CD14-positive monocyte (primary cell): ENCODE measurements around the gene CDKN1C. TPM values are rescaled to one million over a fixed set of nuclear protein-coding genes. Genes with fewer than 3 reads are reported as not detected.

Experiments
- DNase-seq, 3 donors: peaks; one replicate each; pipeline ENCODE4 v3.0.0-alpha.2; 2011 to 2022
- H2AFZ ChIP-seq: 2 replicates; pipeline ENCODE4 v1.6.0; 2012; ENCODE audit warnings: mild to moderate bottlenecking, low read depth, low read length, inconsistent platforms; ENCODE audit not compliant: insufficient read depth, poor library complexity, severe bottlenecking
- H3K27ac ChIP-seq, 2 donors: 1 replicate in 1 of 2; 2 replicates in 1 of 2; pipeline ENCODE4 v1.5.1; 2012 to 2013; ENCODE audit warnings: low read length in 2 of 2, control low read depth in 1 of 2, inconsistent platforms in 1 of 2, low read depth in 1 of 2, mild to moderate bottlenecking in 1 of 2
- H3K27me3 ChIP-seq, 2 donors: one replicate each; pipeline versions ENCODE4 v1.6.0 to v1.6.1; 2011 to 2013; ENCODE audit warnings: low read length in 2 of 2; ENCODE audit not compliant: control insufficient read depth in 2 of 2, insufficient read depth in 2 of 2
- H3K36me3 ChIP-seq, 2 donors: replicated peaks in 1 of 2; 1 replicate in 1 of 2; 2 replicates in 1 of 2; pipeline versions ENCODE4 v1.5.1 to v1.6.1; 2012 to 2013; ENCODE audit warnings: low read length in 2 of 2, control low read depth in 1 of 2, inconsistent platforms in 1 of 2, mild to moderate bottlenecking in 1 of 2; ENCODE audit not compliant: insufficient read depth in 2 of 2, control insufficient read depth in 1 of 2
- H3K4me1 ChIP-seq, 2 donors: 1 replicate in 1 of 2; 2 replicates in 1 of 2; pipeline versions ENCODE4 v1.5.1 to v1.6.1; 2012 to 2013; ENCODE audit warnings: low read length in 2 of 2, control low read depth in 1 of 2, inconsistent platforms in 1 of 2, mild to moderate bottlenecking in 1 of 2, moderate library complexity in 1 of 2; ENCODE audit not compliant: insufficient read depth in 2 of 2, control insufficient read depth in 1 of 2
- H3K4me2 ChIP-seq: replicated peaks from 2 replicates; pipeline ENCODE3; 2012; ENCODE audit warnings: low read length, moderate library complexity, mild to moderate bottlenecking; ENCODE audit not compliant: poor library complexity, severe bottlenecking; ENCODE audit errors: extremely low read depth
- H3K4me3 ChIP-seq, 3 experiments: fragments of 200-600 bp in 1 of 3; sonication (generic) in 1 of 3; replicated peaks in 1 of 3; 1 replicate in 2 of 3; 2 replicates in 1 of 3; pipeline ENCODE4 v1.5.1; 2011 to 2013; ENCODE audit warnings: low read length in 3 of 3, mild to moderate bottlenecking in 3 of 3, control low read depth in 2 of 3, low read depth in 2 of 3, inconsistent platforms in 1 of 3, moderate library complexity in 1 of 3
- H3K79me2 ChIP-seq: 2 replicates; pipeline ENCODE4 v1.6.0; 2012; ENCODE audit warnings: mild to moderate bottlenecking, control low read depth, inconsistent platforms, low read length, moderate library complexity; ENCODE audit not compliant: insufficient read depth
- H3K9ac ChIP-seq: 2 replicates; pipeline ENCODE4 v1.6.0; 2017; ENCODE audit warnings: low read length, mild to moderate bottlenecking; ENCODE audit not compliant: insufficient read depth, poor library complexity, severe bottlenecking
- H3K9me3 ChIP-seq, 2 donors: replicated peaks in 1 of 2; 1 replicate in 1 of 2; 2 replicates in 1 of 2; pipeline versions ENCODE4 v1.5.1 to v1.6.1; 2012 to 2013; ENCODE audit warnings: low read length in 2 of 2, control low read depth in 1 of 2; ENCODE audit not compliant: control insufficient read depth in 1 of 2, insufficient read depth in 1 of 2
- H4K20me1 ChIP-seq: 2 replicates; pipeline ENCODE4 v1.6.0; 2012; ENCODE audit warnings: mild to moderate bottlenecking, low read length, control low read depth, moderate library complexity; ENCODE audit not compliant: insufficient read depth
- H3K27ac Mint-ChIP-seq, 7 donors: one replicate each; pipeline ENCODE4 v1.8.0; 2020; ENCODE audit warnings: mild to moderate bottlenecking in 7 of 7, mixed read lengths in 7 of 7, moderate library complexity in 6 of 7, inconsistent platforms in 2 of 7
- H3K27me3 Mint-ChIP-seq, 3 donors: one replicate each; pipeline ENCODE4 v1.8.0; 2021 to 2022; ENCODE audit warnings: low read depth in 3 of 3, mild to moderate bottlenecking in 3 of 3, mixed read lengths in 3 of 3, moderate library complexity in 3 of 3, inconsistent platforms in 1 of 3
- H3K36me3 Mint-ChIP-seq, 2 donors: one replicate each; pipeline ENCODE4 v1.8.0; 2020; ENCODE audit warnings: mixed read lengths in 2 of 2, inconsistent platforms in 1 of 2, mild to moderate bottlenecking in 1 of 2
- H3K4me1 Mint-ChIP-seq: one replicate; pipeline ENCODE4 v1.8.0; 2020; ENCODE audit warnings: mild to moderate bottlenecking, mixed read lengths
- H3K4me3 Mint-ChIP-seq, 2 donors: one replicate each; pipeline ENCODE4 v1.8.0; 2020; ENCODE audit warnings: mild to moderate bottlenecking in 2 of 2, mixed read lengths in 2 of 2, moderate library complexity in 1 of 2
- H3K9me3 Mint-ChIP-seq, 7 donors: one replicate each; pipeline ENCODE4 v1.8.0; 2020 to 2022; ENCODE audit warnings: mixed read lengths in 7 of 7, mild to moderate bottlenecking in 6 of 7, moderate library complexity in 6 of 7, inconsistent platforms in 2 of 7
- CTCF ChIP-seq: fragments of 200-600 bp; IDR thresholded peaks from one replicate; pipeline ENCODE4 v1.8.0; 2022; ENCODE audit warnings: antibody characterized with exemption, mild to moderate bottlenecking
- WGBS: methylation state at CpG from one replicate; pipeline ENCODE4 v1.1.5; 2013; ENCODE audit warnings: missing lambda C conversion rate; ENCODE audit not compliant: insufficient coverage; 5-methylcytosine and 5-hydroxymethylcytosine counted together
- intact Hi-C, 2 donors: fragments of 100-400 bp; cut with micrococcal nuclease; formaldehyde crosslinking; loops; one replicate each; pipeline versions ENCODE4 v1.15.0 to v1.15.1; 2023
- polyA minus RNA-seq: library from RNA; depleted of rRNA, polyadenylated mRNA; stranded (reverse); fragments of >200 nt; gene quantifications from 2 replicates; pipeline ENCODE4 v1.2.3, GENCODE V29; 2012
- polyA plus RNA-seq, 3 donors: library from polyadenylated mRNA; depleted of rRNA in 1 of 3; unstranded in 2 of 3; stranded (reverse) in 1 of 3; fragments of 300-500 nt in 2 of 3; fragments of >200 nt in 1 of 3; fragmentation: Illumina TruSeq in 2 of 3; gene quantifications; 1 replicate in 2 of 3; 2 replicates in 1 of 3; pipeline ENCODE4 v1.2.3, GENCODE V29; 2012 to 2021
- total RNA-seq, 12 experiments: library from RNA in 1 of 12; stranded (reverse) in 1 of 12; fragments of 120-200 nt in 1 of 12; gene quantifications; one replicate each; pipeline ENCODE4 v1.2.4 and lab custom pipeline; 2013 to 2026; ENCODE audit warnings: mixed read lengths in 6 of 12, inconsistent platforms in 1 of 12

The CDKN1C gene
- 38.5 TPM for total RNA-seq (2013)
- polyA plus RNA-seq (10 to 100 TPM in 1 of 3 donors, 1 to 10 TPM in 2; 3.2 to 36.4 (median 4.7) TPM), polyA minus RNA-seq (39.2 and 47.5 TPM in 2 replicates), total RNA-seq (lab: John Stamatoyannopoulos, UW) (13.0 to 42.1 (median 24.7) reads per million in 11 experiments)

GRCh38 chr11:2885678-2886081 lies at the start of gene CDKN1C:
CDKN1C (minus strand) TSS chr11:2885775; CDS start chr11:2885456, 319 bp downstream.
- H3K4me3 Mint-ChIP-seq = peak within 1 kb of the TSS; percentile 92 to 97

More at GRCh38 chr11:2885678-2886081, at the start of gene CDKN1C:
- peak; percentile 60 to 75 (median 74) for DNase-seq
- Histone ChIP-seq H3K4me2 (peak within 1 kb of the TSS; percentile 92), H3K9ac (peak within 1 kb of the TSS; percentile 59), H3K9me3 (no peaks in the 10 kb centered on the region), H3K79me2 (no peaks in the 10 kb centered on the region), H4K20me1 (peaks cover 4% of the 10 kb centered on the region), H3K36me3 (no peaks in the 10 kb centered on the region), H3K4me1 (peaks cover 14 to 28% of the 10 kb centered on the region in 2 donors), H2AFZ (peak within 1 kb of the TSS; percentile 89), H3K4me3 (peak within 1 kb of the TSS; percentile 59 to 89 (median 69)), H3K27me3 (peaks cover 11 to 48% of the 10 kb centered on the region in 2 donors), H3K27ac (no peak within 1 kb of the TSS)
- Mint-ChIP-seq H3K36me3 (peaks cover 0 to 11% of the 10 kb centered on the region in 2 donors), H3K4me1 (peaks cover 16% of the 10 kb centered on the region), H3K27ac (peak within 1 kb of the TSS in 5 of 7 donors; percentile 24 to 82 (median 79)), H3K27me3 (peaks cover 37 to 66% (median 43%) of the 10 kb centered on the region in 3 donors), H3K9me3 (peaks cover 0 to 10% (median 2%) of the 10 kb centered on the region in 7 donors)
- under 1% methylated on average over 40 of the region's 61 CpGs for WGBS
- TF ChIP-seq CTCF = no peak
- intact Hi-C loops = loop anchor here in 1 of 2 donors (2.0 to 10.0 kb wide), 3 partner anchors 191 to 581 kb away; partner anchors contain the start of genes C11orf21, KCNQ1OT1 and TSPAN32
